NCI-H2107 treated with DMSO at 0.1 percent for 48 hours (cell line): ENCODE results near the gene AHR.

ENCODE experiments used
- DNase-seq: peaks from one replicate; lab custom pipeline; 2025; ENCODE audit not compliant: unreplicated experiment; lab: John Stamatoyannopoulos, UW

AHR gene

DNA sequence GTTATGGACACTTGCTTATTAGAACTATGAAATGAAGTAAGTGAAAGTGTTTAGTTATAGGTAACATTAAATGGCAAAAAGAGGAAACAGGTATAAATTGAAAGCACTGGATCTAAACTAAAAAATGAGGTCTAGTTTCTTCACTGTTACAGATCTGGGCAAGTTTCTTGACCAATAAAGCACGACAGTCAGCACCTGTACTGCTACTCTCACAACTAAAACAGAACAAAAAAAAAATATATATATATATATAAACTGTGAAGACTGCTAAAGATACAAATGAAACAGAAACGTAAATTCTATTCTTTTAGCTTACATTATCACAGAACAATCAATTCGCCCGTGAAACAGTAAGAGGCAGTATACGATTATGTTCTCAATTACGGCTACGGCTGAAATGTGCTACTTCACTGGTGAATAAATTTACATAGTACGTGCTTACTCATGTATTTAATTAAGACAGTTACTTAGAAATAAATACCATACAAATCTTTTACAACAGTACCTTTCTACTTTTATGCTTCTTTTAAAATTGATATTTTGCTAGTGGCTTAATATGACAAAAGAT, 4.2 kb downstream of the AHR start:
- no peak for DNase-seq

DNA sequence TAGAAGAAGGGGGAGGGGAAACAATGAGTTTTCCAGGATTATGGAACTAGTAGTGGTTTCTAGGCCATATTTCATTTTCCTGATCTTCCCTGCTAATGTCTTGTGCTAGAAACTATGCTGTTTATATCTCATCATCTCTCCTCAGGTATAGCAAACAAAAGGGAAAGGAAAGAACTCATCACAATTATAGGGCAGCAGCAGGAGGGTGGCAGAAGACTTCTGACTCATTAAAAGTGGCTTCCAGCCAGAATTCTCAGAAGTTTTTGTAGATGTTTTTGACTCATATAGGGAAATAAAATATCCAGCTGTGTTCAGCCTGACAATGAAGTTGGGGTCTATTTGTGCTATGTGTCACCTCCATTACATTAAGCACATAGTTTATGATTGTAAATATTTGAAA, 6.5 kb downstream of the AHR start:
- no peak for DNase-seq

DNA sequence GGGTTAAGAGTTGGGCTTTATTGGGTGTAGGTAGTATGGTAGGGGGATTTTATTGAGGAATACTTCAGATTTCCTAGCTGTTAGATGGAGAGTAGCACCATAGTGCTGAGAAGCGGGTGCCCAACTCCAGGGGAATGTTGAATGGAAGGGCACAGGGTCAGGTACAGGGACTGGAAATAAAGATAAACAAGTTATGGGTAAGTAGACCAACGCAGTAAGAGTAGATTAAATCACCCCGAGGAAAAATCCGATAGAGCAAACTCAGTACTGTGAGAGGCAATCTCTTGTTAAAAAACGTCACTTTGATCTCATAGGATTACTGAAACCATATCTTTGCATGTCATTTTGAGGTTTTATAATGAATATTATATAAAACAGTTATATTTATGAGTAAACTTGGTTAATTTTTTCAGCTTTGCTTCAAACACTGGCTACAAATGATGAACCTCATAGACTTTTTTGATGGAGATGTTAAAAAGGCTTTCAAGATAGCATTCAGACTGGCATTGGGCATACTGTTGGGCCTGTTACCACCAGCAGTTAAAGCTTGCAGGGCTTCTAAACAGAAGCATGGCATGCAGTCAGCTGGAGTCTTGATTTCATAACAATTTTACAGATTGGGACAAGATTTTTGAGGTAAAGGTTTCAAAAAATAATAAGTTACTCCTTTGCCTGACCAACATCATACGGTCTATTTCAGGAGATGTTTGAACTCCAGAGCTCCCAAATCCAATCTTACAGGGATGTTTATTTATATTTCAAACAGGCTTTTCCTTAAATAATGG, 7.1 kb downstream of the AHR start:
- no peak for DNase-seq

DNA sequence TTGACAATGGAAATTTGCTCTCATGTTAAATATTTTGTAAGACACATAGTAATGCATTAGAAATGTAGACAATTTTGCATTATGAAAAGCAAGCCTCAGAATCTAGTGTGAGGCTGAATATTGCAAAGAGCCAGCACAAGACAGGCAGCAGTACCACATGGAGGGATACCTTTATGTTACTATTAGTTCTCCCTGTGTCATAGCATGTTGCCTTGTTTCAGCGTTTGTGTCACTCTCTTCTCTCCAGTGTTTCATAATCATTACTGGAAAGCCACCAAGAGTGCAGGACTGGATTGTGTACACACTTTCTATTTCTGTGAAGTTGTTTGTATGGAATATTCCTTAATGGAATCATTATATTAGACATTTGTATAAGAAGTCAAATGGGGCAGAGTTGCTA, 8.5 kb downstream of the AHR start:
- DNase-seq, result no peak

DNA sequence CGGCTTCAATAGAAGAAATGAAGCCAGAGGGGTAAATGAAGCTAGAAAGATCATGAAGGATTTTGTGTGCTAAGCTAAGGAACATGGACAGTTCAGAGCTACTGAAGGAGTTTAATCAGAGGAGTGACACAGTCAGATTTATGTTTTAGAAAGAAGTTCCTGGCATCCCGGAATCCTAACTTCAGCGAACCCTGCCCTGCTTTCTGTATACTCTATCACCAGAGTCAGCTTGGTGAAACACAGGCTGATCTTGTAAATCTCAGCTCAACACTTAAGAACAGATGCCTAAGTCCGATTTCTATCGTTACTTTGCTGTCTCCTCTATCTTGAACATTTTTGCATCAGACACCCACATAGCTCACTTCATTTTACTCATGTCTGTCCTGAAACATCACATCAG, 9.1 kb downstream of the AHR start:
- no peak for DNase-seq

DNA sequence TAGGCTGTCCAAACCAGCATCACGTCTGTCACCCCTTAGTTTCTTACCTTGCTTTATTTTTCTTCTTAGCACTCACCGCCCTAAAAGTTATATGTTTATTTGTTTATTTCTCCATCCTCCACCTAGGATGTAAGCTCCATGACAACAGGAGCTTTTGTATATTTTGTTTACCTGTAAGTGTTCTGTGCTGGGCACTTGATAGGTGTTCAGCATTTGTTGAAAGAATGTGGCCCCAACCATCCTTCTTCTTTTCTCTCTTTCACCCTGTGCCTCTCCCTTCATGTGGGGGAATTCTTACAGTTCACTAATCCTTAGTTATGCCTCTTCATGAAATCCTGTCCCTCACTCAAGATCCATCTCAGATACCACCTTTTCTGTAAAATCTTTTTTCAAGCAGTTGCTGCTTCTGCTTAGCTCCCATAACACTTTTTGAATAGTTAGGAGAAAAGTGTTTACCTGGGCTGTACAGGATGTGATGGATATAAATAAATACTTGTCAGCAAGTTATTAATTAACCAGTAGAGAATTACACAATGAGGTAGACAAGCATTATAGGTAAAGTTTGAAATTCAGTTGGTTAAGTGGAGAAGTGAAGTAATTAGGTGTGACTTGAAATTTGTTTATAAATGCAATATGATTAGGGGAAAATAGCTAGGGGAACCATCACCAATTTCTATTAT, 9.7 kb downstream of the AHR start:
- DNase-seq, result no peak

DNA sequence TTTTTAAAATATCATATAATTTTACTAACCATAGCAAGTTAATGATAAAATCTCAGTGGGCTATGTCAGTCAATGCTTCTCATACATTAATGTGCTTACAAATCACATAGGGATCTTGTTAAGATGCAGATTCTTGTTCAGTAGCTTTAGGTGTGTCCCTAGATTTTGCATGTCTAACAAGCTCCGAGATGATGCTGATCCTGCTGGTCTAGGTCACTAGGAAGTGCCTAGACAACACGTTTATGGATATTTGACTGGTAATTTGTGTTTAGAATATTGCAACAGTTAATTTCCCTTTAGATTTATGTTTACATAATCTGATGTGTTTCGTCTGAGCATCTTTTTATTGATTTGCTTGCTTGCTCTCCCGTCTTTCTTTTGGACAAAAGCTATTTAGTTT, 12.7 kb downstream of the AHR start:
- no peak for DNase-seq

DNA sequence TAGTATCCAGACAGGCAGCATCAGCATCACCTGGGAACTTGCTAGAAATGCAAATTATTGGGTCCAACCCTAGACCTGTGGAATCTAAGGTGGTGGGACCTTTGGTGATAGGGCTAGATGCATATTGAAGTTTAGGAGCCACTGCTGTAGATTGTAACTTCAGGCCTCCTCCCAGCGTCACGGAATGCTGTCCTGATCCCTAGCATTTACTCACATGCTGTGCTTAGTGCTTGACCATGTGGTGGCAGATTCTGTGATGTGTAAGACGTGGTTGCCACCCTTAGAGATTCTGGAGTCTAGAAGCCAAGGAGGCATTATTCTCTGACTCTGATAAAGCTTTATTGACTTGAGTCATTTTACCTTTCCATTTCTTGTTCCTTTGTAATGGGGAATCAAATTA, 13.5 kb downstream of the AHR start:
- DNase-seq, result no peak

DNA sequence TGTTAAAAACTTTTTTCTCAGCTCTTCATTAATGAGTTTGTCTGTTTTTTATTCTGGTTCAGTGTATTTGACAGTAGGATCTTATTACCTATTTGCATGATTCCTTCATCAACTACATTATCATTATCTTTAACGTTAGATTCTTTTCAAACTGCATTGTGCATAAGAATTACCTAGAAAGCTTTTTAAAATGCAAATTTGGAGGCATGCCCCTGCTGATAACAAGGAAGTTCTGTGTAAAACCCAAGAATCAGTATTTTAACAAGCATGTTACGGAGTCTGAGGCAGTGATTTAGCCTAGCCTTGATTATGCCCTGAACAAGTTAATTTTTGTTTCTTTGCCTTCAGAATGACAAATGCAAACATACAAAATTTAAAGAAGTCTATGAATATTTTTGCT, 14.2 kb downstream of the AHR start:
- no peak for DNase-seq

DNA sequence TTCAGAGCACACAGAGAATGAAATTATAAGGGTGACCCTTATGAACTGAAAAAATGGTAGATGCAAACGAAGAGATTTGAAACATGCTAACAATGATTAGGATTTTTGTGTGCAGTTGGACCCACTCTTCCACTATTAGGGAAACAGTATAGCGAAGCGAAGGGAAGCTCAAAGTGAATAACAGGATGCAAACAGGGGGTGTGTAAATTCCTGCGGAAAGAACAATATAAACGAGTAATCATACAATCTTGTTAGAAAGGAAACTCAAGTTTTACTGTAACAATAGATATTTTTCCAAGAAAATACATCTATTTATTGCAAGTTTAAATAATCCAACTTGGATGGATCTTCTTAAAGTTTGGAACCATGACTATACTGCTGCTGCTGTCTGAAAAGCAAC, 14.7 kb downstream of the AHR start:
- no peak for DNase-seq

DNA sequence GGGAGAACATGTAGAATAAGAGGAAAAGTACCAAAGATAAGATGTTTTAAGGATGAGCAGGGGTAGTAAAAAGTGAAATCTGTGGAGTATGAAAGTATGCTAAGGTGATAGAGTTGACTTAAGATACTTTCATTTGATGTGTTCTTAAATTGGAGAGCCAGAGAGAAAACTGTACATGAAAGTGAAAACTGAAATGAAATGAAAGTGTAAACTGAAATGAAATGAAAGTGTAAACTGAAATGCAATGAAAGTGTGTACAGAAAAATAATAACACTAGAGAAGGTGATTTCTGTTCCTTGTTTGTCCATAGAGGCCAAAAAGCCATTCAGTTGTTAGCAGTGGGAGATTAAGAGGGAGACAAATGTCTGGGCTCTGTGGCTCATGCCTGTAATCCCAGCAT, 17.5 kb downstream of the AHR start:
- DNase-seq, result no peak

DNA sequence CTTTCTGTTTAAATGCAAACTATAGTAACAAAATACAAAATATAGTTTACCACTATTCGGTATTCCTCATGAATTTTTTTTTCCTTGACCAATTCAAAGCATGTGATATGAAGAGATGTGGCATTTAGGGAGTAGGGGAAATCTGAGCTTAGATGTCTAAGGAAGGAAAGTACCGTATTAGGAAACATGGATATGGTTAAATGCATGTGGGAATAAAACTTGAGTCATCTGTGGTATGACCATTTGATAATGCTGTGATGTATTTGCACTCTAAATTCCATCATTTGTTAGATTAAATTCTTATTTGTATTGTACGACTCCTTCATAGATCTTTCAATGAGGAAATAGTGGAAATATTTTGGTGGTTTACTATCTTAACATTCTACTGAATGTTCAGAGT, 19.7 kb downstream of the AHR start:
- no peak for DNase-seq

DNA sequence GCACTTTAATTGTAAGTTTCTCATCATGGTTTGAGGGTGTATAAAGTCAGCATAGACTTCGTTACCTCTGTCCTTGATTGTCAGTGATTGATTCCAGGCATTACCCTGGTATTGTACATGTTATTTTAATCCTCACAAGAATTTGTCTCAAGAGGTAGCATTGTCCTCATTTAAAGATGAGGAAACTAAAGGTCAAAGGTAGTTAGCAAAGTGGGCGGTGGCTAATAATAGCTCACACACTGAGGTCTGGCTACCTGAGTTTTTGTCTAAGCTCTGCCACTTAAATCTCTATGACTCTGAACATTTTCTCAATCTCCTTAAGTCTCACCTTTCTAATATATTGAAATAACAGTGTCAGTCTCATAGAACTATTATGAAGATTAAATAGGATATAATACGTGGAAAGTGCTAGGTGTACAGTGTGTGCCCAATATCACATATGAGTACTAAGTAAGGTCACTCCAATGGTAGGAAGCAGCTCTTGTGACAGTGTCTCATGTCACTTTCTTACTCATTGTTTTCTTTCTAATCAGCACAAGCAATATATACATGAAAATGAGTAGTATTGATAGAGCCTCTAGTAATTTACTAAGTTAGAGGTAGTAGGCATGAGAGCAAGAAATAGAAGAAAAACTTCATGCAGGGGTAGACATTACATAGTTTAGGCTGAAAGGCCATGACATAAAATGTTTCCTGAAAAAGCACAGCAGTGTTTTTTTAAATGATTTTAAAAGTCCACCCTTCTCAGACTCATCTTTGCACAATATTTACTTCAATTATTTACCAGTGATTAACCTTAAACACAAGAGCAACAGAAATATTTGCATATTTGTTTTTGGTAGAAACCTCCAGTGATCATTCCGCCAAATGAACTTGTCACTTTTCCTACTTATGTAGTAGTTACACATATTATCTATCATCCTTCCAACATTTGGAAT, 21.0 kb downstream of the AHR start:
- DNase-seq, result no peak

DNA sequence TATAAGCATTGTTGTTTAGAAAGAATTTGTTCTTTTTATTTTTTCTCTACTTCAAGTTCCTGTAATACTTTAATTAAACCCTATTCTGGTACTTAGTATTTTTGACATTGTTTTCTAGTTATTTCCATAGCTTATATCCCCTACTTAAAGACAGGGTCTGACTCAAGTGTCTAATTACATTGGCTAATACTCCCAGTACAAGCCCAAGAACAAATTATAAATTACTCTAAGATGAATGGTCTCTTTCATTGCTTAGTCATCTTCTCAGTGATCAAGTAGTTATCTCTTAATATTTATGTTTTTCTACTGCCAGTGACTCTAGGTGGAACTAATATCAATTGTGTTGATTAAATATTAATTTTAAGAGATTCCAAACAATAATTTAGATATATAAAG, 21.6 kb downstream of the AHR start:
- DNase-seq, result no peak

DNA sequence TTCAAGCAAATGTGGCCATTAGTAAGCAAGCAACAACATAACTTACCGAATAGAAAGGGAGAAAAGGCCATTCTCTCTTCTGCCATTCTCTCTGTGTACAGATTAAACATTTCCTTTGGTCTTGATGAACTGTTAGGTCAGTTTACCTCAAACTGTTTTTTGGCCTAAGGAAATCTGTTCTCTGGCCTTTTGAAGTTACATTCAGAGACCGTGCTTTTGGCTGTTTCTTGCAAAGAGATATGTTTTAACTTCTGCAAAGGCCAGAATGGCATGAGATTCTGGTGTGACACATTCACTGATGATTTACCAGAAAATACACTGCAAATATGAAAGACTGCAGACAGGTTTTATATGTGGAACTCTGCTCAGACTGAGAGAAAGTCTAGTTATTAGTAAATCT, 22.2 kb downstream of the AHR start:
- no peak for DNase-seq

DNA sequence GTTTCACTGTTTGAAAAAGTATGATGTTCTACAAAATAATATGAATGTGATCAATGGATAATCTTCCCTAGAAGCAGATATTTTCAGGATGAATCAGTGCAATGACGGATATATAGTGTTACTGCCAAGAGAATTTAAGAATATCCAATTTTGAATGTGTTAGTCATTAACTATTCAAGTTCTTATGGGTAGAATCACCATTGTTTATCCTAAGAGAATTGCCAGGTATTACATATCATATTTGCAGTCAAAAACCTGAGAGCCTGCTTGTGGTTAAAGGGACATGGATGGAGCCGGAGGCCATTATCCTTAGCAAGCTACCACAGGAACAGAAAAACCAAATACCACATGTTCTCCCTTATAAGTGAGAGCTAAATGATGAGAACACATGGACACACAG, 26.9 kb downstream of the AHR start:
- no peak for DNase-seq

DNA sequence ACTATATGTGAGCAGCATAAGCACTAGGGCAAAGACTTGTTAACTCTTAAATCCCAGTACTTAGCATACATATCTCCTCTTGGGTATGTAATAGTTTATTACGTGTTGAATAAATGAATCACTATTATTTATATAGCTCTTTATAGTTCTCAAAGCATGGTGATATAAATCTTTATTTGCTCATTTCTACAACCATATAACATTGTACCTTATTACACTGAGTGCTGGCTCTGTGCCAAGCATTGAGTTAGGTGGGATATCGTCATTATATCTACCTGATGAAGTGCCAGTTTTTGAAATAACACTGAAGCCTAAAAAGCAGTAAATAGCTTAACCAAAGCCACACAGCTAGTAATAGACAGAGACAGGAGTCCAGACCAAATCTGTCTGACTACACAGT, 27.9 kb downstream of the AHR start:
- no peak for DNase-seq

DNA sequence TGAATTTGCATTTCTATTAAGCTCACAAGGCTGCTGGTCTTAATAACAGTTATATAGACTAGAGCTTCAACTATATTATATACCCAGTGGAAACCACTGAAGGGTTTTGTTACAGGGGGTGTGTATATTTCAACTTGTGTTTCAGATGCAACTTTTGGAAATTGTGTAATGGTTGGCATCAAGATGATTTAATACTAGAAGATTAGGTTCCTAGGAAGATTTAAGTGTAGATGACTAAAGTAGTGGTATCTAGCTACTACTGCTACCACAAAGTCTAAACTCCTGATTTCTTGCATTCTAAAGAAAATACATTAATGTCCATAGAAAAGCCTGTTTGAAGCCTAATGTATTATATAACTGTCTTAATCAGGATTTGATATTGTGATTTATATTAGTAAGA, 30.2 kb downstream of the AHR start:
- DNase-seq, result no peak

DNA sequence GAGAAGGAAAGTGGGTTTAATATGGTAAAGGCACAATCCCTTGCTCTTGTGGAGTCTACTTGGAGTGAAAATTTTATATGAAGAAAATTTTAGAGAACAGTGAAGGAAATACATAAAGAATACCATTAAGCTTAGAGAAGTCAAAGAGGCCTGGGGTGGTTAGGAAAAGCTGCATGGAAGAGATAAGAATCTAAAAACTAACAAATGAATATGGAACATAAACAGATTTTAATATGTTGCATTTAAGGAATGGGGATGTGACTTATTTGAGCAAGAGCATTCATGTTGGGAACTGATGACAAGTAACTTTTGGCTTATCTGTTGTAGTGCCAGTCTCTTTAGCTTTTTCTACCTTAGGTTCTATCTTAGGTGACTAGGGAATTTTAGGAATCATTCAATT, 31.0 kb downstream of the AHR start:
- no peak for DNase-seq

DNA sequence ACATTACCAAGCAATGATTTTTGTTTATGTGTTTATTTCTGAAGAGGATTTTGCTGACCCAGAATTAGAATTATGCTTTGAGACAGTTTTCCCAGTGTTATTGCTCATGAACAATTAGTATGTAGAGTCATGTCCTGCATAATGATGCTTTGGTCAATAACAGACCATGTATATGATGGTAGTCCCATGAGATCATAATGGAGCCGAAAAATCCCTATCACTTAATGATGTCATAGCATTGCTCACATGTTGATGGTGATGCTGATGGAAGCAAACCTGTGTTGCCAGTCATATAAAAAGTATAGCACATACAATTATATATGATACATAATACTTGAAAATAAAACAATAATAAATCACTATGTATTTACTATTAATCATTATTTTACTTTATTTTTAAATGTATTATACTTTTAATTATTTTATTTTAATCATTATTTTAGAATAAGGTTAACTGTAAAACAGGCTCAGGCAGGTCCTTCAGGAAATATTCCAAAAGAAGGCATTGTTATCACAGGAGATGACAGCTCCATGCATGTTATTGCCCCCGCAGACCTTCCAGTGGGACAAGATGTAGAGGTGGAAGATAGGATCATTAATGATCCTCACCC, 33.5 kb downstream of the AHR start:
- no peak for DNase-seq

DNA sequence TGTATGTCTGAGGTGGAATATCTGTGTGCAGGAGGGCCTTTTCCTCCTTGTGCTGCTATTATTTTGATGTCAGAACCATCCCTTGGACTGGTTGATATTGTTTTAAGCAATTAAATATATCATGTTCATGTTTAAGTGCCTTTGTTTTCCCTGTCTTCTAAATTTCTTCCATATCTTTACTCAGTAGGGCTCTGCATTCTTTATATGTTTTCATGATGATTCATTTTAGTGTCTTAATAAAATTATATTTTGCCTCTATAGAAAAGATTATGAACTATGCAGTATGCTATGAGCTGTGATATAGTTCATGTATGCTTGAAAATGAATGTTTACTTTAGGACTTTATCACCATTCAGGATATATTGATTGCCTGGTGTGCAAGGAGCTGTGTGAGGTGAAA, 34.8 kb downstream of the AHR start:
- DNase-seq, result no peak
